Measurements from ENCODE around the gene GALNT16.

GALNT16 gene

GRCh38 chr14:69346710-69347109, 86.8 kb downstream of the GALNT16 start:
- FAIRE-seq = no peak

- FAIRE-seq = no peak
Measured at GRCh38 chr14:69349091-69349777, 89.3 kb downstream of the GALNT16 start.

GRCh38 chr14:69350892-69351291, 90.9 kb downstream of the GALNT16 start:
- no peak for FAIRE-seq

GRCh38 chr14:69351385-69351784, 91.4 kb downstream of the GALNT16 start:
- no peak for FAIRE-seq

- FAIRE-seq = no peak
Measured at GRCh38 chr14:69351911-69352310, 92.0 kb downstream of the GALNT16 start.

GRCh38 chr14:69353168-69353567, 93.2 kb downstream of the GALNT16 start:
- no peak for FAIRE-seq

- FAIRE-seq = no peak
Measured at GRCh38 chr14:69354383-69355153, 94.6 kb downstream of the GALNT16 start.

- no peak for FAIRE-seq
Measured at GRCh38 chr14:69355154-69355597, 95.2 kb downstream of the GALNT16 start.

- no peak for FAIRE-seq
Measured at GRCh38 chr14:69355607-69356281, 95.8 kb downstream of the GALNT16 start.

GRCh38 chr14:69356903-69357543, 97.1 kb downstream of the GALNT16 start:
- no peak for FAIRE-seq

GRCh38 chr14:69357544-69358200, 97.7 kb downstream of the GALNT16 start:
- no peak for FAIRE-seq

GRCh38 chr14:69358233-69358963, 98.4 kb downstream of the GALNT16 start:
- no peak for FAIRE-seq

GRCh38 chr14:69358966-69359365, 99.0 kb downstream of the GALNT16 start:
- no peak for FAIRE-seq

- FAIRE-seq = no peak
Measured at GRCh38 chr14:69360438-69361108, 100.6 kb downstream of the GALNT16 start.

- no peak for FAIRE-seq
Measured at GRCh38 chr14:69363055-69363454, 103.1 kb downstream of the GALNT16 start.

GRCh38 chr14:69363964-69364363, 104.0 kb downstream of the GALNT16 start:
- no peak for FAIRE-seq

- FAIRE-seq = no peak
Measured at GRCh38 chr14:69364378-69364777, 104.4 kb downstream of the GALNT16 start.

- no peak for FAIRE-seq
Measured at GRCh38 chr14:69366069-69366468, 106.1 kb downstream of the GALNT16 start.

- no peak for FAIRE-seq
Measured at GRCh38 chr14:69366761-69367160, 106.8 kb downstream of the GALNT16 start.

GRCh38 chr14:69368381-69368780, 108.4 kb downstream of the GALNT16 start:
- FAIRE-seq = no peak

GRCh38 chr14:69370061-69370460, 110.1 kb downstream of the GALNT16 start:
- no peak for FAIRE-seq
